ENCODE measurements around the gene ISOC1.

DNA sequence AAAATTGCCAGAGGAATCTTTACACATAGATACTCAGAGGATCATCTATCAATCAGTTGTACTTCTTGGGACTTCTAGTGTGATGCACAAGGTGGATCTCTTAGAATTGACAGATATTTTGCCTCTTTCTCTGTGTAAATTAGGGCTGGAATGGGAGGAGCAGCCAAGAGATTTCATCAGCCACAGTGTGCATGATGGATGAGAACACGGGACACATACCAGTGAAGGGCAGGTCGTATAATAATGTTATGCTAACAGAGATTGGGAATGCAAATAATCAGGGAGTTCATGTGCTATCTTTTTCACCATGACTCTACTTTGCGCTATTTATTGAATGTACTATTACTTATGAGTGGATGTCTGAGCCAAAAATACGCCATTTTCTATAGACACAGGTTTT lies 43.3 kb upstream of the ISOC1 start:
- TF ChIP-seq, protein P1, sequence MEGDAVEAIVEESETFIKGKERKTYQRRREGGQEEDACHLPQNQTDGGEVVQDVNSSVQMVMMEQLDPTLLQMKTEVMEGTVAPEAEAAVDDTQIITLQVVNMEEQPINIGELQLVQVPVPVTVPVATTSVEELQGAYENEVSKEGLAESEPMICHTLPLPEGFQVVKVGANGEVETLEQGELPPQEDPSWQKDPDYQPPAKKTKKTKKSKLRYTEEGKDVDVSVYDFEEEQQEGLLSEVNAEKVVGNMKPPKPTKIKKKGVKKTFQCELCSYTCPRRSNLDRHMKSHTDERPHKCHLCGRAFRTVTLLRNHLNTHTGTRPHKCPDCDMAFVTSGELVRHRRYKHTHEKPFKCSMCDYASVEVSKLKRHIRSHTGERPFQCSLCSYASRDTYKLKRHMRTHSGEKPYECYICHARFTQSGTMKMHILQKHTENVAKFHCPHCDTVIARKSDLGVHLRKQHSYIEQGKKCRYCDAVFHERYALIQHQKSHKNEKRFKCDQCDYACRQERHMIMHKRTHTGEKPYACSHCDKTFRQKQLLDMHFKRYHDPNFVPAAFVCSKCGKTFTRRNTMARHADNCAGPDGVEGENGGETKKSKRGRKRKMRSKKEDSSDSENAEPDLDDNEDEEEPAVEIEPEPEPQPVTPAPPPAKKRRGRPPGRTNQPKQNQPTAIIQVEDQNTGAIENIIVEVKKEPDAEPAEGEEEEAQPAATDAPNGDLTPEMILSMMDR (conservative IDR thresholded peaks at IDR 0.05 in 1 of 2, IDR thresholded peaks at IDR 0.05 in 1 of 2; ENCODE audit: extremely low read depth in 1 of 2, insufficient read depth in 1 of 2, low read depth in 1 of 2, low read length in 2 of 2): no peak
- TF ChIP-seq EZH2 (IDR thresholded peaks at IDR 0.05; ENCODE audit: borderline replicate concordance, low read length): no peak

Data from mammary epithelial cell (primary cell).